HCT116 (cell line): ENCODE data around the gene HAPLN1. TPM values are rescaled to one million over a fixed set of nuclear protein-coding genes. Genes with fewer than 3 reads are reported as not detected.

Experiments used
- ATAC-seq: fragments of 200-7000 bp; cut with Tn5 transposase; 2 replicates; pipeline ENCODE4 v1.9.1; 2020; ENCODE audit warnings: mild to moderate bottlenecking, moderate library complexity
- BruUV-seq: library from RNA; stranded (reverse); fragments of 400-500 nt; replicated peaks from 2 replicates; lab custom pipeline; 2021; lab: Mats Ljungman, UMichigan
- CTCF ChIA-PET: fragments of 300-600 bp; sonication (Branson Sonifier 250); formaldehyde crosslinking; loops from one replicate; lab custom pipeline; 2021; ENCODE audit warnings: antibody characterized with exemption; lab: Charles Lee
- POLR2A ChIA-PET: fragments of 300-600, 350-600 bp; sonication (Branson Sonifier 250); formaldehyde crosslinking; loops from one replicate; lab custom pipeline; 2021; ENCODE audit warnings: antibody characterized with exemption; lab: Charles Lee
- RAD21 ChIA-PET, 2 experiments: fragments of 300-600 bp; sonication (Branson Sonifier 250); formaldehyde crosslinking; loops; one replicate each; lab custom pipeline; 2023; ENCODE audit warnings: low total read pairs in 2 of 2; ENCODE audit not compliant: uncharacterized antibody in 2 of 2, unreplicated experiment in 2 of 2, low non-redundant PET in 1 of 2; lab: Charles Lee
- DNase-seq: peaks from one replicate; pipeline ENCODE4 v3.0.0-alpha.2; 2010; ENCODE audit warnings: low read depth, low spot score
- H2AFZ ChIP-seq: fragments of 200-600 bp; shearing (Covaris generic), sonication (generic); 2 replicates; pipeline ENCODE4 v1.6.1; 2017; ENCODE audit warnings: low read depth, mixed run types, mixed read lengths, antibody characterized with exemption, low read length; ENCODE audit not compliant: poor library complexity, severe bottlenecking
- H3K27ac ChIP-seq: 2 replicates; pipeline ENCODE4 v1.5.1; 2012; ENCODE audit warnings: low read depth, low read length
- H3K27me3 ChIP-seq: fragments of 200-600 bp; sonication (generic); 2 replicates; pipeline ENCODE4 v1.6.1; 2016; ENCODE audit warnings: mixed run types, low read length, mixed read lengths; ENCODE audit not compliant: insufficient read depth
- H3K36me3 ChIP-seq, 2 experiments: fragments of 200-500 bp in 1 of 2; fragments of 200-600 bp in 1 of 2; sonication (Bioruptor generic) in 1 of 2; sonication (generic) in 1 of 2; 2 replicates each; pipeline versions ENCODE4 v1.5.1 to v1.6.1; 2014 to 2016; ENCODE audit warnings: low read length in 2 of 2, inconsistent platforms in 1 of 2, mixed read lengths in 1 of 2, mixed run types in 1 of 2; ENCODE audit not compliant: insufficient read depth in 2 of 2, control insufficient read depth in 1 of 2
- H3K4me1 ChIP-seq, 2 experiments: fragments of 200-600 bp in 1 of 2; sonication (generic) in 1 of 2; 2 replicates each; pipeline versions ENCODE4 v1.5.1 to v1.6.1; 2012 to 2017; ENCODE audit warnings: low read length in 2 of 2, inconsistent platforms in 1 of 2, mild to moderate bottlenecking in 1 of 2, mixed read lengths in 1 of 2, mixed run types in 1 of 2, moderate library complexity in 1 of 2; ENCODE audit not compliant: insufficient read depth in 2 of 2, control insufficient read depth in 1 of 2
- H3K4me2 ChIP-seq: fragments of 200-600 bp; sonication (generic); 2 replicates; pipeline ENCODE4 v1.6.1; 2017; ENCODE audit warnings: mixed run types, low read length, mixed read lengths
- H3K4me3 ChIP-seq, 2 experiments: fragments of 200-600 bp in 1 of 2; sonication (generic) in 1 of 2; replicated peaks in 1 of 2; 2 replicates each; pipeline ENCODE4 v1.5.1; 2011 to 2016; ENCODE audit warnings: low read length in 2 of 2, control low read depth in 1 of 2, low read depth in 1 of 2, mild to moderate bottlenecking in 1 of 2, mixed read lengths in 1 of 2, mixed run types in 1 of 2
- H3K79me2 ChIP-seq: fragments of 200-600 bp; sonication (generic); 2 replicates; pipeline ENCODE4 v1.6.1; 2017; ENCODE audit warnings: mild to moderate bottlenecking, mixed run types, low read length, moderate library complexity, mixed read lengths; ENCODE audit not compliant: insufficient read depth
- H3K9ac ChIP-seq: fragments of 200-600 bp; sonication (generic); 2 replicates; pipeline ENCODE4 v1.6.1; 2016; ENCODE audit warnings: low read length, mixed read lengths
- H3K9me2 ChIP-seq: fragments of 200-600 bp; sonication (generic), shearing (Covaris generic); 2 replicates; pipeline ENCODE4 v1.6.1; 2017; ENCODE audit warnings: mixed run types, mild to moderate bottlenecking, moderate library complexity; ENCODE audit not compliant: insufficient read depth
- H3K9me3 ChIP-seq, 2 experiments: fragments of 200-500 bp in 1 of 2; fragments of 200-600 bp in 1 of 2; sonication (Bioruptor generic) in 1 of 2; sonication (generic) in 1 of 2; 2 replicates each; pipeline ENCODE4 v1.6.1; 2014 to 2017; ENCODE audit warnings: low read length in 2 of 2, mixed read lengths in 2 of 2, inconsistent platforms in 1 of 2, low read depth in 1 of 2, mild to moderate bottlenecking in 1 of 2, mixed run types in 1 of 2, moderate library complexity in 1 of 2; ENCODE audit not compliant: control insufficient read depth in 1 of 2, insufficient read depth in 1 of 2
- H4K20me1 ChIP-seq: fragments of 200-600 bp; sonication (generic), shearing (Covaris generic); 2 replicates; pipeline ENCODE4 v1.6.1; 2017; ENCODE audit warnings: mixed run types, mild to moderate bottlenecking, moderate library complexity; ENCODE audit not compliant: insufficient read depth
- CBX3 ChIP-seq: IDR thresholded peaks from 2 replicates; pipeline ENCODE4 v1.6.1; 2012; ENCODE audit warnings: low read depth
- CEBPB ChIP-seq: IDR thresholded peaks from 2 replicates; pipeline ENCODE4 v1.6.1; 2012; ENCODE audit warnings: low read depth
- EGR1 ChIP-seq: IDR thresholded peaks from 2 replicates; pipeline ENCODE4 v1.6.1; 2012; ENCODE audit warnings: low read depth
- ELF1 ChIP-seq: IDR thresholded peaks from 2 replicates; pipeline ENCODE4 v1.6.1; 2012; ENCODE audit warnings: low read depth, borderline replicate concordance
- EZH2phosphoT487 ChIP-seq: fragments of 200-600 bp; IDR thresholded peaks from 2 replicates; pipeline ENCODE4 v1.6.1; 2018; ENCODE audit warnings: antibody characterized with exemption, borderline replicate concordance
- JUND ChIP-seq: IDR thresholded peaks from 2 replicates; pipeline ENCODE4 v1.6.1; 2012
- POLR2A ChIP-seq: IDR thresholded peaks from 2 replicates; pipeline ENCODE4 v1.7.0; 2011; ENCODE audit warnings: borderline replicate concordance; ENCODE audit not compliant: insufficient read depth, insufficient read length; ENCODE audit errors: extremely low read depth
- RAD21 ChIP-seq: IDR thresholded peaks from 2 replicates; pipeline ENCODE4 v1.6.1; 2012; ENCODE audit warnings: low read depth, mild to moderate bottlenecking
- SIN3A ChIP-seq: IDR thresholded peaks from 2 replicates; pipeline ENCODE4 v1.6.1; 2012; ENCODE audit warnings: low read depth
- TCF7L2 ChIP-seq: IDR thresholded peaks from 2 replicates; pipeline ENCODE4 v1.7.0; 2011; ENCODE audit warnings: borderline replicate concordance, inconsistent platforms; ENCODE audit not compliant: insufficient read depth, insufficient read length; ENCODE audit errors: extremely low read depth
- YY1 ChIP-seq: IDR thresholded peaks from 2 replicates; pipeline ENCODE4 v1.6.1; 2011; ENCODE audit warnings: low read length, low read depth, moderate library complexity, mild to moderate bottlenecking; ENCODE audit not compliant: insufficient replicate concordance; ENCODE audit errors: extremely low read depth
- ZFX ChIP-seq: fragments of 450-650 bp; IDR thresholded peaks from 2 replicates; pipeline ENCODE4 v1.6.1; 2017
- intact Hi-C: fragments of 100-400 bp; cut with micrococcal nuclease; formaldehyde crosslinking; loops from 2 replicates; pipeline ENCODE4 v1.10.0; 2022
- total RNA-seq: library from RNA; stranded (reverse); gene quantifications from one replicate; pipeline ENCODE4 v1.2.1, GENCODE V29; 2021; ENCODE audit not compliant: unreplicated experiment
- TF ChIP-seq, protein P1 (sequence below): IDR thresholded peaks from 2 replicates; pipeline ENCODE4 v1.6.1; 2011; ENCODE audit warnings: mild to moderate bottlenecking, low read length, moderate library complexity; ENCODE audit not compliant: insufficient replicate concordance; ENCODE audit errors: extremely low read depth
- TF ChIP-seq, protein P2 (sequence below): IDR thresholded peaks from 2 replicates; pipeline ENCODE4 v1.6.1; 2012
- TF ChIP-seq, protein P3 (sequence below), 3 experiments: fragments of 200-600 bp in 1 of 3; sonication (generic) in 1 of 3; IDR thresholded peaks in 2 of 3; conservative IDR thresholded peaks in 1 of 3; 2 replicates each; pipeline ENCODE4 v1.5.1; 2012 to 2017; ENCODE audit warnings: low read depth in 2 of 3, low read length in 2 of 3, antibody characterized with exemption in 1 of 3, borderline replicate concordance in 1 of 3, control low read depth in 1 of 3, mild to moderate bottlenecking in 1 of 3, mixed read lengths in 1 of 3, mixed run types in 1 of 3, moderate library complexity in 1 of 3; ENCODE audit not compliant: insufficient read depth in 1 of 3
- TF ChIP-seq, protein P4 (sequence below): IDR thresholded peaks from 2 replicates; pipeline ENCODE4 v1.6.1; 2012

Gene HAPLN1
- total RNA-seq, 1 experiment from 2014 or later = 0.05 TPM

DNA sequence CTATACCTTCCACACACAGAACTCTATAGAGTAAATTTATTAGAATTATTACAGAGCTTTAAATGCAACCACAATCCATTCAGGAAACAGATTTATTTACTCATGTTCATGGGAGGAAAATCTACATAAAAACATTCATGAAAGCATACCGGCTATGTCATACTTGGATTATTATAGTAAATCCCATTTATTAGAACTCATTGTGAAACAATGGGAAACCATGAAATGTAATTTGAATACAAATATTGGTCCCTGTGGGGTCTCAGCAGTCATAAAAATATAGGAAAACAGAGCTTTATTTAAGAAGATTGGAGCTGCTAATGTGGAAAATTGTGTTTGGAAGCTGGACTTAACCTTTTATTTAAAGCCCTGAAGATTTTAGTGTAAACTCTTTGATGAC, 80.7 kb downstream of the HAPLN1 start (continued):
- TF ChIP-seq, protein P1, sequence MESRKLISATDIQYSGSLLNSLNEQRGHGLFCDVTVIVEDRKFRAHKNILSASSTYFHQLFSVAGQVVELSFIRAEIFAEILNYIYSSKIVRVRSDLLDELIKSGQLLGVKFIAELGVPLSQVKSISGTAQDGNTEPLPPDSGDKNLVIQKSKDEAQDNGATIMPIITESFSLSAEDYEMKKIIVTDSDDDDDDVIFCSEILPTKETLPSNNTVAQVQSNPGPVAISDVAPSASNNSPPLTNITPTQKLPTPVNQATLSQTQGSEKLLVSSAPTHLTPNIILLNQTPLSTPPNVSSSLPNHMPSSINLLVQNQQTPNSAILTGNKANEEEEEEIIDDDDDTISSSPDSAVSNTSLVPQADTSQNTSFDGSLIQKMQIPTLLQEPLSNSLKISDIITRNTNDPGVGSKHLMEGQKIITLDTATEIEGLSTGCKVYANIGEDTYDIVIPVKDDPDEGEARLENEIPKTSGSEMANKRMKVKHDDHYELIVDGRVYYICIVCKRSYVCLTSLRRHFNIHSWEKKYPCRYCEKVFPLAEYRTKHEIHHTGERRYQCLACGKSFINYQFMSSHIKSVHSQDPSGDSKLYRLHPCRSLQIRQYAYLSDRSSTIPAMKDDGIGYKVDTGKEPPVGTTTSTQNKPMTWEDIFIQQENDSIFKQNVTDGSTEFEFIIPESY = no peak
- TF ChIP-seq JUND (no peak), CBX3 (no peak), CEBPB (no peak), YY1 (no peak)

DNA sequence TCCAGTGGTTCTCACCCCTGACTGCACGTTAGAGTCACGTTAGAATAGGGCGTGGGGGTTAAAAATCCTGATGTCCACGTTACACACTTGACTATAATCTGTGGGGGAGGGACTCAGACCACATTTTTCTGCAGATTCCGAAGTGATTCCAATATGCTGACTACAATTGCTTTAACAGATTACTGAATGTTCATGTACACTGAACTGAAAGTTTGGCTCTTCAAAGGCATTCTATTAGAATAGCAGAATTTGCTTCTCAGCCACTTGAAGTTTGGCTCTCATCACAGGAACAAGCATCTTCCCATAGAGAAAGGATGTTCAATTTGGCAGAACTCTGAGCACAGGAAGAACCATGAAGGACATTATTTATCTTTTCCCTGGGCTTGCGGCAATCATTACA, 84.5 kb downstream of the HAPLN1 start:
- H3K36me3 ChIP-seq = no peaks in the 10 kb centered on the region
- ATAC-seq = no peak
- H3K27me3 ChIP-seq = no peaks in the 10 kb centered on the region
- no peaks in the 10 kb centered on the region for H3K9me2 ChIP-seq
- H3K4me3 ChIP-seq = no peak overlapping the region
- no peak overlapping the region for H2AFZ ChIP-seq
- no peak overlapping the region for H3K4me2 ChIP-seq
- H3K27ac ChIP-seq = no peak overlapping the region
- CTCF ChIA-PET = no interaction called here
- RAD21 ChIA-PET = no interaction called here
- H4K20me1 ChIP-seq = no peaks in the 10 kb centered on the region
- H3K79me2 ChIP-seq = no peaks in the 10 kb centered on the region
- no TSS peak for BruUV-seq
- intact Hi-C loops = no loop called here
- no peak overlapping the region for H3K9ac ChIP-seq
- POLR2A ChIA-PET = no interaction called here
- no peaks in the 10 kb centered on the region for H3K9me3 ChIP-seq
- H3K4me1 ChIP-seq = peaks cover 8 to 12% of the 10 kb centered on the region in 2 experiments; a peak in 3 of 4 replicates
- DNase-seq = no peak
- TF ChIP-seq, protein P2, sequence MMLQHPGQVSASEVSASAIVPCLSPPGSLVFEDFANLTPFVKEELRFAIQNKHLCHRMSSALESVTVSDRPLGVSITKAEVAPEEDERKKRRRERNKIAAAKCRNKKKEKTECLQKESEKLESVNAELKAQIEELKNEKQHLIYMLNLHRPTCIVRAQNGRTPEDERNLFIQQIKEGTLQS = no peak
- TF ChIP-seq SIN3A (no peak), CBX3 (no peak), YY1 (no peak), ELF1 (no peak), CEBPB (no peak), JUND (no peak), TCF7L2 (no peak), EZH2phosphoT487 (no peak), ZFX (no peak), EGR1 (no peak), POLR2A (no peak), RAD21 (no peak)
- TF ChIP-seq, protein P1 = no peak
- TF ChIP-seq, protein P3, sequence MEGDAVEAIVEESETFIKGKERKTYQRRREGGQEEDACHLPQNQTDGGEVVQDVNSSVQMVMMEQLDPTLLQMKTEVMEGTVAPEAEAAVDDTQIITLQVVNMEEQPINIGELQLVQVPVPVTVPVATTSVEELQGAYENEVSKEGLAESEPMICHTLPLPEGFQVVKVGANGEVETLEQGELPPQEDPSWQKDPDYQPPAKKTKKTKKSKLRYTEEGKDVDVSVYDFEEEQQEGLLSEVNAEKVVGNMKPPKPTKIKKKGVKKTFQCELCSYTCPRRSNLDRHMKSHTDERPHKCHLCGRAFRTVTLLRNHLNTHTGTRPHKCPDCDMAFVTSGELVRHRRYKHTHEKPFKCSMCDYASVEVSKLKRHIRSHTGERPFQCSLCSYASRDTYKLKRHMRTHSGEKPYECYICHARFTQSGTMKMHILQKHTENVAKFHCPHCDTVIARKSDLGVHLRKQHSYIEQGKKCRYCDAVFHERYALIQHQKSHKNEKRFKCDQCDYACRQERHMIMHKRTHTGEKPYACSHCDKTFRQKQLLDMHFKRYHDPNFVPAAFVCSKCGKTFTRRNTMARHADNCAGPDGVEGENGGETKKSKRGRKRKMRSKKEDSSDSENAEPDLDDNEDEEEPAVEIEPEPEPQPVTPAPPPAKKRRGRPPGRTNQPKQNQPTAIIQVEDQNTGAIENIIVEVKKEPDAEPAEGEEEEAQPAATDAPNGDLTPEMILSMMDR (IDR thresholded peaks at IDR 0.05 in 2 of 3, conservative IDR thresholded peaks at IDR 0.05 in 1 of 3; ENCODE audit: borderline replicate concordance in 1 of 3, insufficient read depth in 1 of 3, low read depth in 2 of 3, low read length in 2 of 3) = no peak
- TF ChIP-seq, protein P4, sequence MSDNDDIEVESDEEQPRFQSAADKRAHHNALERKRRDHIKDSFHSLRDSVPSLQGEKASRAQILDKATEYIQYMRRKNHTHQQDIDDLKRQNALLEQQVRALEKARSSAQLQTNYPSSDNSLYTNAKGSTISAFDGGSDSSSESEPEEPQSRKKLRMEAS = no peak
